Large intestine (tissue), 3 donors: ENCODE results near the gene NBPF3. TPM values are rescaled to one million over a fixed set of nuclear protein-coding genes. Genes with fewer than 3 reads are reported as not detected.
A peak's percentile ranks its signal among the peaks of the same experiment; 100 is the strongest.
"Not testable (repeated sequence)": the region's sequence is repeated elsewhere in the genome, so short reads cannot be mapped to it uniquely, and the experiment has no call there.

Experiments
- DNase-seq, 2 donors: peaks; one replicate each; pipeline versions ENCODE4 v3.0.0 to v3.0.0-alpha.2; 2013
- H3K27ac ChIP-seq: one replicate; pipeline ENCODE4 v1.5.1; 2013; ENCODE audit warnings: low read length
- H3K27me3 ChIP-seq: 2 replicates; pipeline ENCODE4 v1.6.1; 2013; ENCODE audit warnings: low read length; ENCODE audit not compliant: control insufficient read depth, insufficient read depth
- H3K36me3 ChIP-seq: 2 replicates; pipeline ENCODE4 v1.6.1; 2013; ENCODE audit warnings: low read length; ENCODE audit not compliant: control insufficient read depth, insufficient read depth
- H3K4me1 ChIP-seq: one replicate; pipeline ENCODE4 v1.6.1; 2013; ENCODE audit warnings: low read length; ENCODE audit not compliant: control insufficient read depth, insufficient read depth
- H3K4me3 ChIP-seq: one replicate; pipeline ENCODE4 v1.5.1; 2013; ENCODE audit warnings: low read length
- H3K9me3 ChIP-seq: one replicate; pipeline ENCODE4 v1.6.1; 2013; ENCODE audit warnings: mild to moderate bottlenecking, low read depth, low read length, moderate library complexity; ENCODE audit not compliant: control insufficient read depth
- WGBS: methylation state at CpG from one replicate; pipeline ENCODE4 v1.1.5; 2013; ENCODE audit warnings: low lambda C conversion rate; ENCODE audit not compliant: insufficient coverage; 5-methylcytosine and 5-hydroxymethylcytosine counted together
- polyA plus RNA-seq: library from polyadenylated mRNA; unstranded; fragments of 120-200 nt; gene quantifications from one replicate; pipeline ENCODE4 v1.2.1, GENCODE V29; 2013

Gene NBPF3
- polyA plus RNA-seq, 1 donor: 13.6 TPM

GRCh38 chr1:21420378-21420777, 19.6 kb upstream of the NBPF3 start:
- not testable (repeated sequence) for H3K27ac ChIP-seq, H3K4me1 ChIP-seq, DNase-seq, H3K36me3 ChIP-seq, H3K9me3 ChIP-seq, H3K27me3 ChIP-seq, H3K4me3 ChIP-seq
- WGBS: no CpG with 5 or more reads among the region's 6 CpGs

GRCh38 chr1:21421307-21421706, 18.6 kb upstream of the NBPF3 start:
- not testable (repeated sequence) for H3K4me3 ChIP-seq, H3K36me3 ChIP-seq, DNase-seq, H3K9me3 ChIP-seq, H3K27me3 ChIP-seq, H3K27ac ChIP-seq, H3K4me1 ChIP-seq
- no CpG with 5 or more reads among the region's 8 CpGs for WGBS

- H3K27ac ChIP-seq, H3K36me3 ChIP-seq, H3K27me3 ChIP-seq, H3K4me1 ChIP-seq, H3K4me3 ChIP-seq, DNase-seq, H3K9me3 ChIP-seq: not testable (repeated sequence)
- WGBS: no CpG with 5 or more reads among the region's 74 CpGs
Observed at GRCh38 chr1:21427798-21428480, 12.0 kb upstream of the NBPF3 start.

GRCh38 chr1:21428481-21429073, 11.4 kb upstream of the NBPF3 start:
- H3K4me3 ChIP-seq, H3K9me3 ChIP-seq, H3K36me3 ChIP-seq, H3K4me1 ChIP-seq, H3K27me3 ChIP-seq, DNase-seq, H3K27ac ChIP-seq: not testable (repeated sequence)
- no CpG with 5 or more reads among the region's 66 CpGs for WGBS

- H3K27ac ChIP-seq, H3K27me3 ChIP-seq, H3K4me1 ChIP-seq, H3K4me3 ChIP-seq, H3K9me3 ChIP-seq, H3K36me3 ChIP-seq, DNase-seq: not testable (repeated sequence)
- no CpG with 5 or more reads among the region's 34 CpGs for WGBS
Observed at GRCh38 chr1:21429210-21429609, 10.7 kb upstream of the NBPF3 start.

GRCh38 chr1:21430875-21431274, 9.1 kb upstream of the NBPF3 start:
- DNase-seq, H3K4me3 ChIP-seq, H3K4me1 ChIP-seq, H3K9me3 ChIP-seq, H3K36me3 ChIP-seq, H3K27me3 ChIP-seq, H3K27ac ChIP-seq: not testable (repeated sequence)
- WGBS: no CpG with 5 or more reads among the region's 6 CpGs

GRCh38 chr1:21434394-21434793, 5.5 kb upstream of the NBPF3 start:
- H3K27me3 ChIP-seq: peaks cover 5% of the 10 kb centered on the region
- no peak overlapping the region for H3K4me3 ChIP-seq
- no CpG with 5 or more reads among the region's 8 CpGs for WGBS
- DNase-seq: no peak
- H3K4me1 ChIP-seq: no peaks in the 10 kb centered on the region
- H3K36me3 ChIP-seq: no peaks in the 10 kb centered on the region
- H3K9me3 ChIP-seq: no peaks in the 10 kb centered on the region
- H3K27ac ChIP-seq: no peak overlapping the region

GRCh38 chr1:21435646-21436487, 4.1 kb upstream of the NBPF3 start:
- Histone ChIP-seq H3K27ac (no peak overlapping the region), H3K27me3 (peaks cover 8% of the 10 kb centered on the region)
- no CpG with 5 or more reads among the region's 20 CpGs for WGBS

GRCh38 chr1:21436488-21437340, 3.2 kb upstream of the NBPF3 start:
- no CpG with 5 or more reads among the region's 43 CpGs for WGBS
- Histone ChIP-seq H3K27me3 (peaks cover 9% of the 10 kb centered on the region), H3K27ac (no peak overlapping the region), H3K4me3 (no peak overlapping the region), H3K9me3 (no peaks in the 10 kb centered on the region), H3K4me1 (no peaks in the 10 kb centered on the region), H3K36me3 (no peaks in the 10 kb centered on the region)
- peak in 1 of 2 donors; percentile 54 for DNase-seq

More at GRCh38 chr1:21435646-21436487, 4.1 kb upstream of the NBPF3 start:
- Histone ChIP-seq H3K36me3 (no peaks in the 10 kb centered on the region), H3K9me3 (no peaks in the 10 kb centered on the region), H3K4me1 (no peaks in the 10 kb centered on the region), H3K4me3 (no peak overlapping the region)
- DNase-seq: no peak

GRCh38 chr1:21437341-21437640, 2.6 kb upstream of the NBPF3 start:
- no peaks in the 10 kb centered on the region for H3K36me3 ChIP-seq
- DNase-seq: no peak
- no peaks in the 10 kb centered on the region for H3K4me1 ChIP-seq
- peaks cover 9% of the 10 kb centered on the region for H3K27me3 ChIP-seq
- WGBS: no CpG with 5 or more reads among the region's 15 CpGs
- no peak overlapping the region for H3K4me3 ChIP-seq
- H3K27ac ChIP-seq: no peak overlapping the region
- H3K9me3 ChIP-seq: no peaks in the 10 kb centered on the region
